Measurements from ENCODE around the gene NDUFA1. TPM values are rescaled to one million over a fixed set of nuclear protein-coding genes. Genes with fewer than 3 reads are reported as not detected.
"Not testable (repeated sequence)": the region's sequence is repeated elsewhere in the genome, so short reads cannot be mapped to it uniquely, and the experiment has no call there.

The NDUFA1 gene
- total RNA-seq (10 to 100 TPM; 53.8 to 64.4 TPM), polyA plus RNA-seq (100 to 1,000 TPM; 119 to 187 TPM)
- long read RNA-seq, donor 1, transcript NDUFA1-201 (3 exons, 766 nt) = major isoform, 8 of 19 reads
- long read RNA-seq, donor 1, partial matches to known transcripts = 11 of 19 reads
- long read RNA-seq, donor 1, other reads (novel, unspliced or antisense) = 0 of 19 reads
- long read RNA-seq, donor 2, transcript NDUFA1-201 (3 exons, 766 nt) = major isoform, 33 of 61 reads
- long read RNA-seq, donor 2, partial matches to known transcripts = 28 of 61 reads
- long read RNA-seq, donor 2, other reads (novel, unspliced or antisense) = 0 of 61 reads

DNA sequence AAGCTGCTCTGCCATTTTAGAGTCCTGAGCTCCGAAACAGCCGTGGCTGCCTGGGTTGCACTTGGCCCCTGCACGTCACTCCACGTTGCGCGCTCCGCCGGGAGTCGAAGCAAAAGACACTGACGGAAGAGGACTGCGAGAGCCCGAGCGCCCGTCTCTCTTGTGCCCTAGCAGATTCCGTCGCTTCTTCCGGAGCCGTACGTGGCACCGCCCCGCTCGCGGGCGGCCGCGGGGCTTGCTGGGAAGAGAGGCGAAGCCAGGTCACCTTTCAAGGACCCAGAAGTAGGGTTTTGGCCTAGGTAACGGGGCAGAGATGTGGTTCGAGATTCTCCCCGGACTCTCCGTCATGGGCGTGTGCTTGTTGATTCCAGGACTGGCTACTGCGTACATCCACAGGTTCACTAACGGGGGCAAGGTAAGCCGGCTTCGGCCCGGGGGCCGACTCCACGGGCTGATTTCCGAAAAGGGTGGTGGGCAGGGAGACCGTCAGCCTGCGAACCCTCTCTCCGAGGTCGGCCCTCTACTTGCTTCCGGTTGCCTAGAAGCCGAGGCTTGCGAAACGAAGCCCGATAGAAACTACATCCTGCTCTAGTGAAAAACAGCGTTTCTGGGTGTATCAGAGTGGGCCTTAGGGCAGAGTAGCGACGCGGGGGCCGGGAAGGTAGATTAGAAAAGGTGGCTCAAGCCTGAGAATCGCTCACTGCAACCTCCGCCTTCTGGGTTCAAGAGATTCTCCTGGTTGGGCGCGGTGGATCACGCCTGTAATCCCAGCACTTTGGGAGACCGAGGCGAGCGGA is at the start of gene NDUFA1, which contains the start of gene RNF113A:
Gene NDUFA1, plus strand, starts transcription at position 234 of the 797 bp plus-strand sequence. Its CDS starts 80 bp downstream, at position 314.
Gene RNF113A, minus strand, starts transcription at position 135 of the 797 bp plus-strand sequence. Its CDS starts 120 bp downstream, at position 15.
- intact Hi-C loops (cut with DNase I) = loop anchor here (2.0 to 10.0 kb wide), 5 partner anchors 19 to 407 kb away; partner anchors contain the start of genes RPL39 (in 2 of the 2), NKAP (in 1 of the 2), SLC25A5 (in 1 of the 2) and UPF3B (in 1 of the 2)
- Histone ChIP-seq H3K27me3 (ENCODE audit: control insufficient read depth in 1 of 2, insufficient read depth in 2 of 2, low read length in 1 of 2) (no peaks in the 10 kb centered on the region), H3K9me3 (ENCODE audit: control insufficient read depth, low read length) (no peaks in the 10 kb centered on the region), H3K27ac (ENCODE audit: low read depth in 1 of 2, low read length in 2 of 2) (peak within 1 kb of the TSS in 1 of 2 donors; percentile 95), H3K36me3 (ENCODE audit: control insufficient read depth in 1 of 2, insufficient read depth in 2 of 2, low read length in 1 of 2) (no peaks in the 10 kb centered on the region), H3K4me1 (ENCODE audit: control insufficient read depth in 1 of 2, insufficient read depth in 2 of 2, low read length in 2 of 2) (no peaks in the 10 kb centered on the region), H3K4me3 (ENCODE audit: low read length in 2 of 2) (peak within 1 kb of the TSS; percentile 42 to 63)
- DNase-seq (peak; percentile 89 to 91), ATAC-seq (ENCODE audit: low FRiP score) (peak; percentile 95)
- WGBS, 2 donors = 1 to 30% methylated on average over 62 of the region's 62 CpGs

DNA sequence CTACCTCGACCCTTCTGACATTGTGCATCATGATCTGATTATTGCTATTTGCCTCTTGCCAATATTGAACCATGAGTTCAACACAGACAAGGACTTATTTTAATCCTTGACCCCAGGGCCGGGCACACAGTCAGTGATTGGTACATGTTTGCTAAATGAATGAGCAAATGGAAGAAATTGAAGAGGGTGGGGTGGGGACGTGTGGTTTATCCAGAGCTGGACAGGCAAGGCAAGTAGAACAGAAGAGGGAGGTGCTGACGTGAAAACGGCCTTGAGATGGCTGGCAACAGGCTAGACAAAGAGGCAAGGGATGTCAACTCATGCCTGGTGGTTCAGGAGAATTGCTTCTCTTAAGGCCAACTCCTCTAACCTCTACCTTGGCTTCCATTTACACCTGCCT is 47.4 kb upstream of the NDUFA1 start:
- ATAC-seq (ENCODE audit: low FRiP score); H3K9me3 ChIP-seq (ENCODE audit: control insufficient read depth, low read length); H3K27me3 ChIP-seq (ENCODE audit: control insufficient read depth in 1 of 2, insufficient read depth in 2 of 2, low read length in 1 of 2); H3K4me3 ChIP-seq (ENCODE audit: low read length in 2 of 2); H3K4me1 ChIP-seq (ENCODE audit: control insufficient read depth in 1 of 2, insufficient read depth in 2 of 2, low read length in 2 of 2); H3K36me3 ChIP-seq (ENCODE audit: control insufficient read depth in 1 of 2, insufficient read depth in 2 of 2, low read length in 1 of 2); H3K27ac ChIP-seq (ENCODE audit: low read depth in 1 of 2, low read length in 2 of 2); intact Hi-C loops (cut with DNase I); DNase-seq: not testable (repeated sequence)
- 73% methylated on average over 2 of the region's 5 CpGs; no CpG with 5 or more reads in 1 of the 2 donors for WGBS, 2 donors

DNA sequence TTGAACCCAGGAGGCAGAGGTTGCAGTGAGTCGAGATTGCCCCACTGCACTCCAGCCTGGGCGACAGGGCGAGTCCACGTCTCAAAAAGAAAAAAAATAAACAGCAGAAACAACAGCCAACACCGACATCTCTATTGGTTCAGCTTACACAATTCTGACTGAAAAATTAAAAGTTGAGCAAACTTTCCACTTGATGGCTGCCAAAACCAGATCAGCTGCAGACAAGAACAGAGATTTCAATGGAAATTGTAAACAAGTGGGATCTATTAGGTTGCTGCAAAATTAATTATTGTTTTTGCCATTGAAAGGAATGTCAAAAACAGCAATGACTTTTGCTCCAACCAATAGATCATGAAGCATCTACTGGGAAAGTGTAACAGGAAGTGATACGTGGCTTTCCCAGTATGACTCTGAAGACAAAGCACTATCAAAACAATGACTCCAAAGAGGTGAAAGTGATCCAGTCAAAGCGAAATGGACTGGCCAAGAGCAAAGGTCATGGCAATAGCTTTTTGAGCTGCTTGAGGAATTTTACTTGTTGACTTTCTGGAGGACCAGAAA is 45.2 kb upstream of the NDUFA1 start:
- WGBS, 2 donors = 50 to 52% methylated on average over 7 of the region's 7 CpGs
- peak; percentile 52 for ATAC-seq (ENCODE audit: low FRiP score)
- Histone ChIP-seq H3K4me3 (ENCODE audit: low read length in 2 of 2) (no peak overlapping the region), H3K36me3 (ENCODE audit: control insufficient read depth in 1 of 2, insufficient read depth in 2 of 2, low read length in 1 of 2) (no peaks in the 10 kb centered on the region), H3K9me3 (ENCODE audit: control insufficient read depth, low read length) (no peaks in the 10 kb centered on the region), H3K27ac (ENCODE audit: low read depth in 1 of 2, low read length in 2 of 2) (no peak overlapping the region), H3K4me1 (ENCODE audit: control insufficient read depth in 1 of 2, insufficient read depth in 2 of 2, low read length in 2 of 2) (no peaks in the 10 kb centered on the region), H3K27me3 (ENCODE audit: control insufficient read depth in 1 of 2, insufficient read depth in 2 of 2, low read length in 1 of 2) (no peaks in the 10 kb centered on the region)
- DNase-seq = no peak
- intact Hi-C loops (cut with DNase I) = no loop called here

- intact Hi-C loops (cut with DNase I) = no loop called here
- Histone ChIP-seq H3K27ac (ENCODE audit: low read depth in 1 of 2, low read length in 2 of 2) (no peak overlapping the region), H3K9me3 (ENCODE audit: control insufficient read depth, low read length) (no peaks in the 10 kb centered on the region), H3K4me3 (ENCODE audit: low read length in 2 of 2) (no peak overlapping the region), H3K36me3 (ENCODE audit: control insufficient read depth in 1 of 2, insufficient read depth in 2 of 2, low read length in 1 of 2) (no peaks in the 10 kb centered on the region), H3K4me1 (ENCODE audit: control insufficient read depth in 1 of 2, insufficient read depth in 2 of 2, low read length in 2 of 2) (no peaks in the 10 kb centered on the region), H3K27me3 (ENCODE audit: control insufficient read depth in 1 of 2, insufficient read depth in 2 of 2, low read length in 1 of 2) (no peaks in the 10 kb centered on the region)
- DNase-seq (no peak), ATAC-seq (ENCODE audit: low FRiP score) (no peak)
- WGBS, 2 donors = 90 to 94% methylated on average over 5 of the region's 5 CpGs
Observed at GRCh38 chrX:119828446-119828845, 43.2 kb upstream of the NDUFA1 start.

- Histone ChIP-seq H3K4me1 (ENCODE audit: control insufficient read depth in 1 of 2, insufficient read depth in 2 of 2, low read length in 2 of 2) (no peaks in the 10 kb centered on the region), H3K4me3 (ENCODE audit: low read length in 2 of 2) (no peak overlapping the region), H3K36me3 (ENCODE audit: control insufficient read depth in 1 of 2, insufficient read depth in 2 of 2, low read length in 1 of 2) (peaks cover 2 to 4% of the 10 kb centered on the region in 2 donors), H3K27me3 (ENCODE audit: control insufficient read depth in 1 of 2, insufficient read depth in 2 of 2, low read length in 1 of 2) (no peaks in the 10 kb centered on the region), H3K9me3 (ENCODE audit: control insufficient read depth, low read length) (no peaks in the 10 kb centered on the region), H3K27ac (ENCODE audit: low read depth in 1 of 2, low read length in 2 of 2) (no peak overlapping the region)
- ATAC-seq (ENCODE audit: low FRiP score) (no peak), DNase-seq (no peak)
- WGBS, 2 donors = 79 to 93% methylated on average over 3 of the region's 3 CpGs
- intact Hi-C loops (cut with DNase I) = no loop called here
Observed at GRCh38 chrX:119833905-119834304, 37.7 kb upstream of the NDUFA1 start.

DNA sequence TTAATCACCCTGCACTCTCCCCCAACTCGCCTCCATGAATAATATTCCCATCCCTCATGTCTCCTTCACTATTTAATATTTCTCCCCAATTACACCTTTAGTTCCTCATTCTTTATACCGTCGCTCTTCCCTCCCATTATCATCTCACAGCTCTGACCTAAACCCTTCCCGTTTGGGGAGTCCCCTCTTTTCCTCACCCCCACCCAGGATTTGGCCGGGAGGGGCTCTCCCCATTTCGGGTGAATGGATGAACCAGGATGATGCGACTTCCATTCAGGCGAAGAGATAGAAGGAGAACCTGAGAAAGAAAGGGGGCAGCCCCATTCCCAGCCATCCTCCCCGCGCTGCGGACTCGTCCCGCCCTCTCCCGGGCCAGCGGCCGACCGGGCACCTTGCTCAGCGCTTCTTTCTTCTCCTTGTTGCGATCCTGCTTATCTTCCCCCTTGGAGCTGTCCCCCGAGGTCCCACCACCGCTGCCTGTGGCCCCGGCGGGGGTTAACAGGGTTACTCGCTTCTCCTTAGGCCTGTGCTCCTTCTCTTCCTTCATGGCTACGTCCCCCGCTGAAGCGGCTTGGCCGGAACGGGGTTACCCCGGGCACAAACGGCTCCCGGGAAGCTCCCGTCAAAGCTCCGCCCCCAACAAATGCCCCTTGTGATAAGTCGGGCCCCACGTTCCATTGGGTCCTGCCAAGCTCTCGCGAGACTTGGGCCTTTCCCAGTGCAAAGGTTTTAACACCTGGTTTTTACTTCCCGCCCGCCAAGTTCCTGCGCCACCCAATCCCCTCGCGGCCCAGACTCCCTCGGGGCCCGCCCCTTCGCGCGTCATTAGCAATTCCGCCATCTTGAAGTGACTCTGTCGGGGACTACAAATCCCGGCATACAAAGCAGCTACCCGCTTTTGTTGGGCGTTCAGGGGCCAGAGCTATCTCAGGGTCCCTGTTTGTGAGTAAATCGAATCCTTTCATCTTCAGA is 19.0 kb upstream of the NDUFA1 start, which contains the start of gene UPF3B:
Gene UPF3B, minus strand, starts transcription at position 582 of the 972 bp plus-strand sequence. Its CDS starts 35 bp downstream, at position 547.
- peak within 1 kb of the TSS; percentile 38 to 57 for H3K4me3 ChIP-seq (ENCODE audit: low read length in 2 of 2)
- no peaks in the 10 kb centered on the region for H3K9me3 ChIP-seq (ENCODE audit: control insufficient read depth, low read length)
- intact Hi-C loops (cut with DNase I) = loop anchor here (2.0 to 5.0 kb wide), 2 partner anchors 18 to 60 kb away; partner anchors contain the start of genes NDUFA1 (in 1 of the 2), RNF113A (in 1 of the 2) and RPL39 (in 1 of the 2)
- WGBS, 2 donors = 1 to 20% methylated on average over 52 to 54 of the region's 54 CpGs
- H3K4me1 ChIP-seq (ENCODE audit: control insufficient read depth in 1 of 2, insufficient read depth in 2 of 2, low read length in 2 of 2) = no peaks in the 10 kb centered on the region
- H3K36me3 ChIP-seq (ENCODE audit: control insufficient read depth in 1 of 2, insufficient read depth in 2 of 2, low read length in 1 of 2) = no peaks in the 10 kb centered on the region
- H3K27me3 ChIP-seq (ENCODE audit: control insufficient read depth in 1 of 2, insufficient read depth in 2 of 2, low read length in 1 of 2) = no peaks in the 10 kb centered on the region
- ATAC-seq (ENCODE audit: low FRiP score) (peak; percentile 94), DNase-seq (peak; percentile 97 to 98)
- peak within 1 kb of the TSS in 1 of 2 donors; percentile 71 for H3K27ac ChIP-seq (ENCODE audit: low read depth in 1 of 2, low read length in 2 of 2)

DNA sequence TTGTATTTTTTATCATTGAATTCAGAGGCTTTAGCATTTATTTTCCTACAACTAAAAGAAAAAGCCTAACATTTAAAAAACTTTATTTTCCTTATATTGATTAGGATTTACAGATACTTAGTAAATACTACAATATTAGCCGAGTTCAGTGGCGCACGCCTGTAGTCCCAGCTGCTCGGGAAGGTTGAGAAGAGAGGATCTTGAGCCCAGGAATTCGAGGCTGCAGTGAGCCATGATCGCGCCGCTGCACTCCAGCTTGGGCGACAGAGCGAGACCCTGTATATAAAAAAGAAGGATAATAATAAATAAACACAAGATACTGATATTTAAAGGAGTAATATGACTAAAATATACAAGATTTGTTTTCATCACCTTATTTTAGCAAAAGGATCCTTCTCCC is 18.2 kb upstream of the NDUFA1 start:
- Histone ChIP-seq H3K27me3 (ENCODE audit: control insufficient read depth in 1 of 2, insufficient read depth in 2 of 2, low read length in 1 of 2) (no peaks in the 10 kb centered on the region), H3K4me3 (ENCODE audit: low read length in 2 of 2) (no peak overlapping the region), H3K4me1 (ENCODE audit: control insufficient read depth in 1 of 2, insufficient read depth in 2 of 2, low read length in 2 of 2) (no peaks in the 10 kb centered on the region), H3K9me3 (ENCODE audit: control insufficient read depth, low read length) (no peaks in the 10 kb centered on the region), H3K36me3 (ENCODE audit: control insufficient read depth in 1 of 2, insufficient read depth in 2 of 2, low read length in 1 of 2) (no peaks in the 10 kb centered on the region), H3K27ac (ENCODE audit: low read depth in 1 of 2, low read length in 2 of 2) (no peak overlapping the region)
- 31 to 52% methylated on average over 10 of the region's 10 CpGs for WGBS, 2 donors
- intact Hi-C loops (cut with DNase I) = loop anchor here (2.0 to 5.0 kb wide), 2 partner anchors 17 to 61 kb away; partner anchors contain the start of genes NDUFA1 (in 1 of the 2), RNF113A (in 1 of the 2) and RPL39 (in 1 of the 2)
- no peak for ATAC-seq (ENCODE audit: low FRiP score)
- DNase-seq = no peak
